GM04504 (cell line): ENCODE measurements around the gene METTL24.
"Not testable (repeated sequence)": the region's sequence is repeated elsewhere in the genome, so short reads cannot be mapped to it uniquely, and the experiment has no call there.

Experiments
- DNase-seq: peaks from one replicate; pipeline ENCODE4 v3.0.0-alpha.2; 2012; ENCODE audit warnings: low read depth

METTL24 gene

GRCh38 chr6:110315207-110315868 lies 42.8 kb downstream of the METTL24 start:
- no peak for DNase-seq

- DNase-seq, result no peak
Observed at GRCh38 chr6:110310861-110311446, 47.2 kb downstream of the METTL24 start.

GRCh38 chr6:110309432-110309831 lies 48.7 kb downstream of the METTL24 start:
- DNase-seq, result not testable (repeated sequence)

- DNase-seq, result no peak
Observed at GRCh38 chr6:110307368-110307767, 50.8 kb downstream of the METTL24 start.

- not testable (repeated sequence) for DNase-seq
Observed at GRCh38 chr6:110305832-110306231, 52.3 kb downstream of the METTL24 start.

GRCh38 chr6:110303692-110304091 lies 54.5 kb downstream of the METTL24 start:
- DNase-seq, result not testable (repeated sequence)

- DNase-seq, result no peak
Observed at GRCh38 chr6:110298916-110299315, 59.2 kb downstream of the METTL24 start.

- no peak for DNase-seq
Observed at GRCh38 chr6:110298411-110298810, 59.7 kb downstream of the METTL24 start.

GRCh38 chr6:110296241-110297025 lies 61.7 kb downstream of the METTL24 start:
- DNase-seq, result no peak

GRCh38 chr6:110295451-110296165 lies 62.5 kb downstream of the METTL24 start:
- no peak for DNase-seq

- DNase-seq, result no peak
Observed at GRCh38 chr6:110287462-110288341, 70.4 kb downstream of the METTL24 start.

- DNase-seq, result no peak
Observed at GRCh38 chr6:110285306-110286060, 72.7 kb downstream of the METTL24 start.

GRCh38 chr6:110284855-110285254 lies 73.3 kb downstream of the METTL24 start:
- DNase-seq, result no peak

GRCh38 chr6:110283657-110284056 lies 74.5 kb downstream of the METTL24 start:
- DNase-seq, result no peak

GRCh38 chr6:110282412-110282811 lies 75.7 kb downstream of the METTL24 start:
- no peak for DNase-seq

GRCh38 chr6:110277100-110277665 lies 81.0 kb downstream of the METTL24 start:
- no peak for DNase-seq

GRCh38 chr6:110272781-110273180 lies 85.4 kb downstream of the METTL24 start:
- not testable (repeated sequence) for DNase-seq

GRCh38 chr6:110271732-110272022 lies 86.5 kb downstream of the METTL24 start:
- no peak for DNase-seq

- no peak for DNase-seq
Observed at GRCh38 chr6:110270165-110270564, 88.0 kb downstream of the METTL24 start.

GRCh38 chr6:110269623-110270022 lies 88.5 kb downstream of the METTL24 start:
- DNase-seq, result no peak

- DNase-seq, result no peak
Observed at GRCh38 chr6:110266996-110267395, 91.2 kb downstream of the METTL24 start.
